Lung (tissue), 12 donors: Measurements from ENCODE around the gene OOSP3. TPM values are rescaled to one million over a fixed set of nuclear protein-coding genes. Genes with fewer than 3 reads are reported as not detected.

Experiments
- ATAC-seq: fragments of 200-7000 bp; cut with Tn5 transposase; one replicate; pipeline ENCODE4 v1.9.1; 2020; ENCODE audit warnings: moderate number of reproducible peaks; ENCODE audit not compliant: insufficient read depth, low FRiP score
- DNase-seq, 3 donors: peaks; one replicate each; pipeline ENCODE4 v3.0.0-alpha.2; 2013 to 2017
- H3K27ac ChIP-seq, 2 donors: one replicate each; pipeline ENCODE4 v1.5.1; 2013; ENCODE audit warnings: mild to moderate bottlenecking in 2 of 2, moderate library complexity in 2 of 2, control low read depth in 1 of 2, inconsistent platforms in 1 of 2, low read depth in 1 of 2, low read length in 1 of 2
- H3K27me3 ChIP-seq, 3 donors: one replicate each; pipeline ENCODE4 v1.5.1; 2013; ENCODE audit warnings: low read length in 2 of 3; ENCODE audit not compliant: control insufficient read depth in 3 of 3, insufficient read depth in 3 of 3
- H3K36me3 ChIP-seq, 4 donors: one replicate each; pipeline ENCODE4 v1.5.1; 2013; ENCODE audit warnings: low read length in 4 of 4, mild to moderate bottlenecking in 1 of 4, moderate library complexity in 1 of 4; ENCODE audit not compliant: control insufficient read depth in 4 of 4, insufficient read depth in 4 of 4
- H3K4me1 ChIP-seq, 5 donors: one replicate each; pipeline ENCODE4 v1.5.1; 2013; ENCODE audit warnings: low read length in 5 of 5, mild to moderate bottlenecking in 2 of 5, moderate library complexity in 1 of 5; ENCODE audit not compliant: control insufficient read depth in 5 of 5, insufficient read depth in 5 of 5
- H3K4me3 ChIP-seq: one replicate; pipeline ENCODE4 v1.5.1; 2013; ENCODE audit warnings: mild to moderate bottlenecking, control low read depth, moderate library complexity
- H3K9ac ChIP-seq, 2 donors: one replicate each; pipeline ENCODE4 v1.5.1; 2013; ENCODE audit warnings: low read length in 2 of 2, control low read depth in 1 of 2; ENCODE audit not compliant: insufficient read depth in 1 of 2
- H3K9me3 ChIP-seq, 4 donors: one replicate each; pipeline ENCODE4 v1.5.1; 2013; ENCODE audit warnings: low read length in 3 of 4, mild to moderate bottlenecking in 1 of 4, moderate library complexity in 1 of 4; ENCODE audit not compliant: control insufficient read depth in 4 of 4, insufficient read depth in 3 of 4
- CTCF ChIP-seq: IDR thresholded peaks from 2 replicates; pipeline ENCODE4 v1.5.1; 2012; ENCODE audit warnings: mild to moderate bottlenecking; ENCODE audit errors: control extremely low read depth, extremely low read depth
- WGBS, 2 donors: extraction: QIAGEN DNeasy Blood & Tissue Kit; methylation state at CpG; one replicate each; pipeline ENCODE4 v1.1.7; 2013; 5-methylcytosine and 5-hydroxymethylcytosine counted together
- polyA plus RNA-seq, 2 donors: library from polyadenylated mRNA; stranded (reverse); fragments of 200-250 nt; gene quantifications; one replicate each; pipeline ENCODE4 v1.2.1, GENCODE V29; 2013
- total RNA-seq, 2 donors: library from RNA; depleted of rRNA in 1 of 2; stranded (reverse); fragments of >200 nt in 1 of 2; gene quantifications; one replicate each; pipeline ENCODE4 v1.2.1, GENCODE V29; 2014 to 2021
- donor health status: control.
- donor health status: control.
- donor health status: Bipolar disorder and iron deficiency.
- donor health status: healthy.
- donor health status: DM: yes; HTN: yes; CAD: no.

Gene OOSP3
- total and polyA plus RNA-seq, 4 donors, result 0.08 to 0.14 TPM; not detected in 2

- Histone ChIP-seq H3K4me1 (no peaks in the 10 kb centered on the region), H3K9me3 (no peaks in the 10 kb centered on the region), H3K27me3 (no peaks in the 10 kb centered on the region), H3K36me3 (no peaks in the 10 kb centered on the region), H3K4me3 (no peak overlapping the region), H3K9ac (no peak overlapping the region), H3K27ac (no peak overlapping the region)
- TF ChIP-seq CTCF, result no peak
- ATAC-seq, result no peak
- WGBS, 2 donors, result 59 to 66% methylated on average over 3 of the region's 3 CpGs
- no peak for DNase-seq
Observed at GRCh38 chr11:59862252-59862651, 16.3 kb upstream of the OOSP3 start.

GRCh38 chr11:59865031-59865430 is 13.6 kb upstream of the OOSP3 start:
- 69 to 90% methylated on average over 1 of the region's 1 CpG for WGBS, 2 donors
- Histone ChIP-seq H3K4me1 (no peaks in the 10 kb centered on the region), H3K27me3 (no peaks in the 10 kb centered on the region), H3K9ac (no peak overlapping the region), H3K4me3 (no peak overlapping the region), H3K36me3 (no peaks in the 10 kb centered on the region), H3K27ac (no peak overlapping the region), H3K9me3 (no peaks in the 10 kb centered on the region)
- DNase-seq (no peak), ATAC-seq (no peak)
- no peak for TF ChIP-seq CTCF

GRCh38 chr11:59866397-59866796 is 12.2 kb upstream of the OOSP3 start, which contains the start of gene TCN1:
TSS of gene TCN1 (minus strand) at chr11:59866487. CDS start at chr11:59866470, 17 bp downstream.
- H3K27ac ChIP-seq, result no peak within 1 kb of the TSS
- no peaks in the 10 kb centered on the region for H3K9me3 ChIP-seq
- no peak within 1 kb of the TSS for H3K9ac ChIP-seq
- no peak for TF ChIP-seq CTCF
- H3K4me1 ChIP-seq, result no peaks in the 10 kb centered on the region
- WGBS, 2 donors, result 42 to 59% methylated on average over 3 of the region's 3 CpGs
- H3K4me3 ChIP-seq, result no peak within 1 kb of the TSS
- H3K27me3 ChIP-seq, result no peaks in the 10 kb centered on the region
- no peaks in the 10 kb centered on the region for H3K36me3 ChIP-seq
- peak in 1 of 3 donors; percentile 1 for DNase-seq
- no peak for ATAC-seq

- WGBS, 2 donors, result 39 to 53% methylated on average over 1 of the region's 1 CpG
- Histone ChIP-seq H3K9ac (no peak overlapping the region), H3K36me3 (no peaks in the 10 kb centered on the region), H3K4me3 (no peak overlapping the region), H3K4me1 (no peaks in the 10 kb centered on the region), H3K27ac (no peak overlapping the region), H3K9me3 (no peaks in the 10 kb centered on the region), H3K27me3 (no peaks in the 10 kb centered on the region)
- no peak for ATAC-seq
- DNase-seq, result no peak
- TF ChIP-seq CTCF, result no peak
Observed at GRCh38 chr11:59866836-59867235, 11.7 kb upstream of the OOSP3 start.
